GM12874 (cell line): ENCODE results near the gene ZBTB1.

Experiments
- TF ChIP-seq, protein P1 (sequence below): IDR thresholded peaks from 2 replicates; pipeline ENCODE4 v1.5.1; 2011; ENCODE audit warnings: low read depth, mild to moderate bottlenecking, control low read depth, low read length, moderate library complexity; ENCODE audit not compliant: insufficient read depth

The ZBTB1 gene

DNA sequence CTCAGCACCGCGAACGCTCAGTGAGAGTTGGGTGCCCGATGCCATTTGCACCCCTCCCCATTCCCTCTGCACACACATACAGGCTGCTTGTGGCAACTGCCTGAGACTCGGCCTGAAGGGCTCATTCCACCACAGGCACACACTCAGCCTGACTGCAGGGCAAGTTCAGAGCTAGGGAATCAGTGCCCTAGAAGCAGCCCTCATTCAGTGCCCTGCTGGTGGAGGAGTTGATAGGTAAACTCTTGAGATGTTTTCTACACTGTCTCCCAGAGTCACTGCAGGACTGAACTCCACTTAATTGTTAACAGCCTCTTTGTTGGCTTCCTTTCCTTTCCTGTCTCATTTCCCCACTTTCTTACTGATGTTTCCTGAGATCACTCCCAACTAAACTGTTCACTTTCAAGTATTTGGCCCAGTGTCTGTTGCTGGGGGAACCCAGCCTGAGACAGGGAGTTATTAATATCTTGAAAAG, 62.1 kb downstream of the ZBTB1 start:
- TF ChIP-seq, protein P1, sequence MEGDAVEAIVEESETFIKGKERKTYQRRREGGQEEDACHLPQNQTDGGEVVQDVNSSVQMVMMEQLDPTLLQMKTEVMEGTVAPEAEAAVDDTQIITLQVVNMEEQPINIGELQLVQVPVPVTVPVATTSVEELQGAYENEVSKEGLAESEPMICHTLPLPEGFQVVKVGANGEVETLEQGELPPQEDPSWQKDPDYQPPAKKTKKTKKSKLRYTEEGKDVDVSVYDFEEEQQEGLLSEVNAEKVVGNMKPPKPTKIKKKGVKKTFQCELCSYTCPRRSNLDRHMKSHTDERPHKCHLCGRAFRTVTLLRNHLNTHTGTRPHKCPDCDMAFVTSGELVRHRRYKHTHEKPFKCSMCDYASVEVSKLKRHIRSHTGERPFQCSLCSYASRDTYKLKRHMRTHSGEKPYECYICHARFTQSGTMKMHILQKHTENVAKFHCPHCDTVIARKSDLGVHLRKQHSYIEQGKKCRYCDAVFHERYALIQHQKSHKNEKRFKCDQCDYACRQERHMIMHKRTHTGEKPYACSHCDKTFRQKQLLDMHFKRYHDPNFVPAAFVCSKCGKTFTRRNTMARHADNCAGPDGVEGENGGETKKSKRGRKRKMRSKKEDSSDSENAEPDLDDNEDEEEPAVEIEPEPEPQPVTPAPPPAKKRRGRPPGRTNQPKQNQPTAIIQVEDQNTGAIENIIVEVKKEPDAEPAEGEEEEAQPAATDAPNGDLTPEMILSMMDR, result no peak

DNA sequence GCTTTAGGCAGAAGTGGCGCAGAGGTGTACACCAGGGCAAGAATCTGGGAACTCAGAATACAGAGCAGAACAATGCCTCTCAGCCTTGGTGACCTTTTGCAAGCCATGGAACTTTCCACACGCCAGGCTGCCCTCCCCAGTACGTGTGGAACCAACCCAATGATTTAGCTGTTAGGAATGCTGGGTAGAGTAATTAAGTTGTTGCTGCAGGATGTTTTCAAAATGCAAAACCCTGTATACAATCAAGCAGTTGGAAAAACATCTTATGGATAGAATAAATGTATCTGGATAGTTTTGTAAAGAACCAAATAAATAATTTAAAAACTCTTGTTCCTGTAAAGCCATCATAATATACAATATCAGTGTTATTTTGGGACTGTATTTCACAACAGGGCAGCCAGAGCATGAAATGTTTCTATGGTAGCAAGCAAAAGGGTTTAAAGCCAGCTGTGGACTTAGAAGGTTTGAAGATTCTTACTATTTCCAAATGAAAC, 64.6 kb downstream of the ZBTB1 start:
- TF ChIP-seq, protein P1, result no peak

DNA sequence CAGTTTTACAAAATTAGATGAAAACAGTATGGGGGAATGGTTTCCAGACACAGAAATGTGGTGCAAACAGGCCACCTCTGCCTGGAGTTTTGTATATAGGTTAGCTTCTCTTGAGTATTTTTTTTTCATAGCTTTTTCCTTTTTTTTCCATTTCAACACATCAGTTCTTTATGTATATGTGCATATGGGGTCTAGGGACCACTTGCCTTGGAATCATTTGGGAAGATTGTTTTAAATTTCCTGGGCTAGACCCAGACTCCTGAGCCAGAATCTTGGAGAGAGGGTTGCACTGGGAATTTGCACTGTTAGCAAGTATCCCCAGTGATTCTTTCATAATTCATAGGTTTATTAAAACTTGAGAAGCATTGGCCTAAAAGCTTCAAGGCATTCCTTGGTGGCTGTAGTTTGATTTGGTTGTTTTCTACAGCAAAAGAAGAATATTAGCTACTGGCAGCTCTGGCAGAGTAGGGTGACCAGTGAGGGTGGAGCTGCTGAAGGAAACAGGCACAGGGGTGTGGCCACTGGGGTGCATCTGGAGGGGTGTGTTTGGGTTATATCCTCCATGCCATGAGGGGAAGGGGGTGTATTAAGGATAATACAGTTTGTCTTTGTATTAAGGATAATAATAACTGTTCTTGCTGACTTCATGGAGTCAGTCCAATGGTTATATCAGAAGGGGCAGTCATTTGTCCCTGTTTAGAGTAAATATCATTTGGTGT, 68.0 kb downstream of the ZBTB1 start:
- TF ChIP-seq, protein P1, result no peak

DNA sequence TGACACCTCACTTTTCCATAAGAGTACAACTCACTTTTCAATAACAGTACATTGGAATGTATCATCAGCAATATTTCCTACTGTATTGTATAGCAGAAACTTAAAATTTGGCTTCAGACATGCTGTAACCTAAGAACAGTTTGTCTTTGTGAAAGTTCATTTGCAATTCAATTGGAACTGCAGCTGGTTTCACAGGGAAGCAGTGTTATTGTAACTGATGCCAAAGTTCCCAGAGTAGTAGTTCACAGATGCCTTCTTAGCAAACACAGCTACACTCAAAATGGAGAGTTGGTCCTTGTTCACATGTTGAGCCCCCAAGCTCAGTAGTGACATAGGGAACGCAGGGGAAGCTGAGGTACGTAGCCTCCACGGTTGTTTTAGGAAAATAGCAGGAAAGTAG, 68.5 kb downstream of the ZBTB1 start:
- TF ChIP-seq, protein P1, result no peak
